Colonic mucosa (tissue), 4 donors: ENCODE results near the gene PHF13. TPM values are rescaled to one million over a fixed set of nuclear protein-coding genes. Genes with fewer than 3 reads are reported as not detected.

Source experiments
- DNase-seq: peaks from one replicate; pipeline ENCODE4 v3.0.0-alpha.2; 2020
- H3K27ac ChIP-seq: fragments of 200-600 bp; one replicate; pipeline ENCODE4 v1.8.0; 2021
- H3K27me3 ChIP-seq: fragments of 200-600 bp; one replicate; pipeline ENCODE4 v1.8.0; 2021
- H3K36me3 ChIP-seq: fragments of 200-600 bp; one replicate; pipeline ENCODE4 v1.8.0; 2021
- H3K4me1 ChIP-seq: fragments of 200-600 bp; one replicate; pipeline ENCODE4 v1.8.0; 2021; ENCODE audit warnings: mild to moderate bottlenecking
- H3K4me3 ChIP-seq: fragments of 200-600 bp; one replicate; pipeline ENCODE4 v1.8.0; 2021
- H3K9ac ChIP-seq, 2 donors: one replicate each; pipeline ENCODE4 v1.7.0; 2013; ENCODE audit warnings: control low read depth in 2 of 2, low read depth in 2 of 2, low read length in 2 of 2
- H3K9me3 ChIP-seq: fragments of 200-600 bp; one replicate; pipeline ENCODE4 v1.8.0; 2021
- CTCF ChIP-seq: fragments of 200-600 bp; IDR thresholded peaks from one replicate; pipeline ENCODE4 v1.8.0; 2022; ENCODE audit warnings: antibody characterized with exemption, mild to moderate bottlenecking
- intact Hi-C: fragments of 100-400 bp; cut with DNase I; formaldehyde crosslinking; loops from one replicate; pipeline ENCODE4 v1.14.1; 2022
- total RNA-seq, 2 donors: library from RNA; stranded (reverse); fragmentation: NEBNext Ultra II Directional in 1 of 2; extraction: Animal tissue kit (Norgen Biotek cat#: 25700) in 1 of 2; gene quantifications; one replicate each; pipeline ENCODE4 v1.2.1, GENCODE V29; 2021
- donor health status: healthy.
- donor health status: DM: no; HTN: no; CAD: no.
- donor health status: DM: no; HTN: no; CAD: no.

PHF13 gene
- total RNA-seq, 2 donors from 2014 or later: 8.0 to 13.4 TPM

- intact Hi-C loops: no loop called here
- H3K9me3 ChIP-seq: no peaks in the 10 kb centered on the region
- DNase-seq: no peak
- H3K27ac ChIP-seq: no peak overlapping the region
- no peak overlapping the region for H3K4me3 ChIP-seq
- H3K36me3 ChIP-seq: no peaks in the 10 kb centered on the region
- TF ChIP-seq CTCF: no peak
- no peaks in the 10 kb centered on the region for H3K27me3 ChIP-seq
- no peaks in the 10 kb centered on the region for H3K4me1 ChIP-seq
- no peak overlapping the region for H3K9ac ChIP-seq
These were observed 24.5 kb upstream of the PHF13 start for GRCh38 chr1:6588893-6589520.

DNA sequence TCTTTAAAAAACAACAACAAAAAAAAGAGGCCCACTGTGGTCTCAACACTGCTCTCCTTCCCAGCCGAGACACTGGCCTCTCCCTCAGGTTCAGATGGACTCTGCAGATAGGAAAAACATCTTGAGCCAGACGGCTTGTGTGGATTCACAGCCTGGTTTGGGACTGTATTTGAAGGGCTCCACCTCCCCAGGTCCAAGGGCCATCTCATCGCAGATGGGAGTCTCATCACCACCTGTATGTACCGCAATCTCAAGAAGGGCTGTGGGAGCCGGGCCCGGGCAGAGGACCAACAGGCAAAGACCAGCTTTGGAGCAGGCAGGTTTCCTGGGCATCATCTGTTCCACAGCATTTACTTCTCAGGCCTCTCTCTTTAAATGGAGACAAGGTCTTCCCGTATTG is 23.5 kb upstream of the PHF13 start:
- Histone ChIP-seq H3K4me3 (no peak overlapping the region), H3K4me1 (peaks cover 3% of the 10 kb centered on the region), H3K9me3 (no peaks in the 10 kb centered on the region), H3K9ac (no peak overlapping the region), H3K36me3 (no peaks in the 10 kb centered on the region), H3K27me3 (no peaks in the 10 kb centered on the region), H3K27ac (no peak overlapping the region)
- no peak for TF ChIP-seq CTCF
- DNase-seq: no peak
- intact Hi-C loops: no loop called here

DNA sequence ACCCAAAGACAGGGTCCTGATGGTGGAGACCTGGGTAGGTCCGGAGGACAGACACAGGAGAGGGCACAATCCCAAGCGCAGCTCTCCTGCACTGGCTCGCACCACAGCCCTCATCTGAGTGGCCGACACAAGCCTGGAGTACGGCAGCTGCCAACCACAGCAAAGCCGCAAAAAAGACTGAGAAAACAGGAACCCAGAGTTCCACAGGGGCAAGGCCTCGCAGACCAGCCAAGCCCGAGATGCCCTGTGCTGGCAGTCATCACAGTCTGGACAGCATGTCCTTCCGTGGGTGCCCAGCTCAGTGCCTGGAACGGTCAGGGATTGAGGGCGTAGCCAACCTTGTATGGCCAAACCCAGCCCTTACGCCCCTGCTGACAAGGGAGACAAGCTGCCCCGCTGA is 22.3 kb upstream of the PHF13 start:
- Histone ChIP-seq H3K4me1 (peaks cover 4% of the 10 kb centered on the region), H3K27ac (no peak overlapping the region)
- intact Hi-C loops: no loop called here

GRCh38 chr1:6591644-6592043 is 21.9 kb upstream of the PHF13 start:
- Histone ChIP-seq H3K27ac (no peak overlapping the region), H3K36me3 (no peaks in the 10 kb centered on the region)
- intact Hi-C loops: no loop called here

More for the DNA sequence above, 22.3 kb upstream of the PHF13 start:
- Histone ChIP-seq H3K9me3 (no peaks in the 10 kb centered on the region), H3K36me3 (no peaks in the 10 kb centered on the region), H3K27me3 (no peaks in the 10 kb centered on the region), H3K4me3 (no peak overlapping the region), H3K9ac (no peak overlapping the region)
- no peak for TF ChIP-seq CTCF
- no peak for DNase-seq

DNA sequence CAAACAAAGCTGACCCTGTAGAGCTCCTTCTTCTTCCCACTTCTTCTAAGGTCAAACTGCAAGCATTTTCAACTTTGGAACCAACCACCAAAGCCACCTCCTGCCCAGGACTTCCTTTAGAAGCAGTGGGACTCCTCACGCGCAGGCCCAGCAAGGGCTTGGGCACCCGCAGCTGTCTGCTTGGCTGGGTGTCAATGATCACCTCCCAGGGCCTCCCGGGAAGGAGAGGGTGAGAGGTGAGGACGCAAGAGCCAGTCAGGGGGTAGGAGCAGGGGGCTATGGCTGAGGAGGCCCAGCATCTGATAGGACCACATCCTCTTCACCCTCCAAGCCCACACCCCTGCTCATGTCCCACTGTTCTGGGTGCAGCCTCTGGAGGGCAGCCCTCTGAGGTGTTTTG is 21.1 kb upstream of the PHF13 start:
- Histone ChIP-seq H3K9ac (no peak overlapping the region), H3K27ac (no peak overlapping the region), H3K9me3 (no peaks in the 10 kb centered on the region), H3K27me3 (no peaks in the 10 kb centered on the region), H3K4me3 (no peak overlapping the region), H3K4me1 (peaks cover 4% of the 10 kb centered on the region), H3K36me3 (no peaks in the 10 kb centered on the region)
- TF ChIP-seq CTCF: no peak
- intact Hi-C loops: no loop called here
- DNase-seq: no peak

More at GRCh38 chr1:6591644-6592043, 21.9 kb upstream of the PHF13 start:
- Histone ChIP-seq H3K4me3 (no peak overlapping the region), H3K9me3 (no peaks in the 10 kb centered on the region), H3K27me3 (no peaks in the 10 kb centered on the region), H3K4me1 (peaks cover 4% of the 10 kb centered on the region), H3K9ac (no peak overlapping the region)
- TF ChIP-seq CTCF: no peak
- DNase-seq: no peak
